Measurements from ENCODE around the gene CLIC5.

DNA sequence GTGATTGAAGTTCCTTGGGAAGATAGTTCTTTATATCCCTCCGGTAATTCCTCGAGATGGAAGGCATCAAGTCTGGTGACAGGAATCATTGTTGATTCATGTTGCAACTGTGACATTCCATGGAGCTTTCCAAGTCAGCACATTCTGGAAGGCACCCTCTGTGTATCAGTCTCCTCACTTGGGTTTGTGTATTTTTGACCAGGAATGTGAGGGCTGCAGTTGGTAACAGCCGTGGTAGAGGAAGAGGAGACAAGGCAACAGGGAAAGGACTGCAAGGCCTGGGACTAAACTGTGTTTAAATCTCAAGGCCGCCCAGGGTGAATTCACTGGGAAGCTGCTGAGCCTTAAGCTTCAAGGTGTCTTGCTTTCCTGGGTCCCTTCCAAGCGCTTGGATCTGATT, 99.0 kb downstream of the CLIC5 start:
- TF ChIP-seq CTCF (IDR thresholded peaks at IDR 0.05), result no peak
- no peak for TF ChIP-seq POLR2A (IDR thresholded peaks at IDR 0.05)
- TF ChIP-seq POLR2AphosphoS5 (IDR thresholded peaks at IDR 0.05), result no peak
